Measurements from ENCODE around the gene CCDC88B.
A peak's percentile ranks its signal among the peaks of the same experiment; 100 is the strongest.
"Not testable (repeated sequence)": the region's sequence is repeated elsewhere in the genome, so short reads cannot be mapped to it uniquely, and the experiment has no call there.

CCDC88B gene

DNA sequence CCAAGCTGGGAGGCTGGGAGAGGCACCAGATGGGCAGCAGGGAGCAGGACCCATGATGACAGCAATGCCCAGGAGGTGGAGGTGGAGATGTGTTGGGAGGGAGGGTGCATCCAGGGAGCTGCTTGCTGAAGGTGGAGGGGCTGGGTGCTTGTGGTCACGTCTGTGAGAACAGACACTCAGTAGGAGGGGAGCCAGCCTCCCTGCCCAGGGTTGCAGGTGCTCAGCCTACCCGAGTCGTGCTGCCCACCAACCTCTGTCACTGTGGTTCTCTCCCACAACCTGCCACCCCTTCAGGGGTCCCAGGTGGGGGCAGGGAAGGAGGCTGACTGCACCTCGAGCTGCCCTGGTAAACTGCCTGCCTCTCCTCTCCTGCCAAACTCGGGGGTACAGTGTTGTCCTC, 16.6 kb upstream of the CCDC88B start:
- DNase-seq (ENCODE audit: low read depth in 2 of 2) = no peak

DNA sequence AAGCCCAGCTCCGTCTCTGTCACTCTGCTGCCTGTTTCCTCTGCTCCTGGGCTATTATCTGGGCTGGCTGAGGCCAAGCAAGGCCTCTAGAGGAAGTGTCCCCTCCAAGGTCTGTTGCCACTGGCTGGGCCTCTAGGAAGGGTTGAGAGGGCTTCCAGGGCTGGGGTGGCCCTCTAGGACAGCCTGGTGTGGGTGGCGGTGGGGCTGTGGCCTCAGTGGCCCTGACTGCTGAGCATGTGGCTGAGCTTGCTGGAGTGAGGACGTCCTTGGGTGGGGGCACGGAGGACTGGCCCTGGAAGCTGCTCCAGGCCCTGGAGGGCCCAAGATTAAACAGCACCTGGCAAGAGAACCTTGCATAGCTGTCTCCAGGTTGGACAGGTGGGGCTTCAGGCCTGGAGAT, 16.0 kb upstream of the CCDC88B start:
- DNase-seq (ENCODE audit: low read depth in 2 of 2) = not testable (repeated sequence)

GRCh38 chr11:64324692-64325469, 15.1 kb upstream of the CCDC88B start:
- no peak for DNase-seq (ENCODE audit: low read depth in 2 of 2)

- DNase-seq (ENCODE audit: low read depth in 2 of 2) = no peak
These were observed 12.6 kb upstream of the CCDC88B start for GRCh38 chr11:64327375-64327774.

DNA sequence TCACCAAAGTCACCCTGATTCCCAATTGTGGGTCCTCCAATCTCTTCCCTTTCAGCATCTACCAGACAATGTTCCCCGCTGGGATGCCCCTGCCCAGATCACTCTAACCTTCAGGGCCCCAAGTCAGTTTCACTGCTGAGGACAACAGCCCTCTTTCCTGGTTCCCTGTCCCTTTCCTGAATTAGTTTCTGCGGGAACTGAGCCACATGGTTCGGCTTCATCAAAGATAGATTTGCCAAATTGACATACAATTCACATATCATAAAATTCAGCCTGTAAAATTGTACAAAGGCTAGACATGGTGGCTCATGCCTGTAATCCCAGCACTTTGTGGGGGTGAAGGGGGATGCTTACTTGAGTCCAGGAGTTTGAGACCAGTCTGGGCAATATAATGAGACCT, 12.0 kb upstream of the CCDC88B start:
- no peak for DNase-seq (ENCODE audit: low read depth in 2 of 2)

DNA sequence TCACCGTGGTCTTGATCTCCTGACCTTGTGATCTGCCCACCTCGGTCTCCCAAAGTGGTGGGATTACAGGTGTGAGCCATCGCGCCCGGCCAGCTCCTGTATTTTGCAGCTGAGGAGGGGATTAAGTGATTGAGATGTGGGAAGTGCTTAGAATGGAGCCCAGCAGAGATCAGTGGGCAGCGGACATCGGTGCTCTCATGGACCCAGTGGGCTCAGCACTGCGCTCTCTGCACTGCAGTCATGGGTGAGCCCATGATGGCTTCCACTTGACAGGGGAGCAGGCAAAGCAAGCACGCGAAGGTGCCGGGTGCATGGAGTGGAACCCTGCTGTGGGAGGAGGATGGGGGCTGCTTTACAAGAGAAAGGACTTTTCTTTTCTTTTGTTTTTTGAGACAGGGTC, 9.1 kb upstream of the CCDC88B start:
- DNase-seq (ENCODE audit: low read depth in 2 of 2) = no peak

- peak; percentile 45 to 55 for DNase-seq (ENCODE audit: low read depth in 2 of 2)
These were observed 8.2 kb upstream of the CCDC88B start for GRCh38 chr11:64331569-64332371.

DNA sequence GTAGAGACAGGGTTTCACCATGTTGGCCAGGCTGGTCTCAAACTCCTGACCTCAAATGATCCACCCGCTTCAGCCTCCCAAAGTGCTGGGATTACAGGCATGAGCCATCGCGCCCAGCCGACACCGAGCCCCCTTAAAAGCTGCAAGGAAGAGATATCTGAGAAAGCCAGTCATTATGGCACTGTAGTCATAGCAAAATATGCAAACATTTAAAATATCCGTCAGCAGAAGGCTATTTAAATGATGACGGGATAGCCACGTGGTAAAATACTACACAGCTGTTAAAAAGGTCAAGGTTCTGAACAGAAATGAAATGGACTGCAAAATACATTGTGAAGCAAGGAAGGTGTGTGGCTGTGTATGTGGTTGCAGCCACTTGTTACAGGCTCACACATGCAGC, 6.4 kb upstream of the CCDC88B start:
- no peak for DNase-seq (ENCODE audit: low read depth in 2 of 2)

DNA sequence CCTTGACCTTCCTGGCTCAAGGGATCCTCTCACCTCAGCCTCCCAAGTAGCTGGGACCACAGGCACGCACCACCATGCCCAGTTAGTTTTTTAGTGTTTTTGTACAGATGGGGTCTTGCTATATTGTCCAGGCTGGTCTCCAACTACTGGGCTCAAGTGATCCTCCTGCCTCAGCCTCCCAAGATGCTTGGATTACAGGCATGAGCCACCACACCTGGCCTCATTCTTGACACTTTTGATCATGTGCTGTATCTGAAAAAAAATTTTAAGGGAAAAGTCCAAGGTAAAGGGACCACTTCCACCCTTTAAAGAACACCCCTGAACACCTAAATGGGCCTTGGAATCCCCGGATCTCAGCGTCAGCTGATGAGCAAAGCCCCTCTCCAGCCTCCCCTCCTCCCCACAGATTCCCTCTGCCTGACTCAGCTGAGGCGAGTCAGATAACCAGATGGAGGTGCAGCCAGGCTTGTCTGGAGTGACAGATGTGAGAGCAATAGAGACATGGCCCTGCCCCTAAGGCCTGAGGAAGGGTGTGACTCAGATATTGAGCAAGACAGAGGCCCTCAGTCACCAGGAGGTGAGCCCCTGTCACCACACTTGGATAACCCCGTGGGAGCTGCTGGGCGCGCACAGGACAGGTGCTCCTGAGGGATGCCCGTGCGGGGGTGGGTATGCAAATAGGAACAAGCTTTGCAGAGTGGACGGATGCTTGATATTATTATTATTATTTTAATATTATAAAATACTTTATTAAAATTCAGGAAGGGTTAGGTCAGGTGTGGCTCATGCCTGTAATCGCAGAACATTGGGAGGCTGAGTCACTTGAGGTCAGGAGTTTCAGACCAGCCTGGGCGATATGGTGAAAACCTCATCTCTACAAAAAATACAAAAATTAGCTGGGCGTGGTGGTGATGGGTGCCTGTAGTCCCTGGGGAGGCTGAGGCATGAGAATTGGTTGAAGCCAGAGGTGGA, 5.0 kb upstream of the CCDC88B start:
- DNase-seq (ENCODE audit: low read depth in 2 of 2) = no peak

GRCh38 chr11:64337538-64338249, 2.3 kb upstream of the CCDC88B start:
- DNase-seq (ENCODE audit: low read depth in 2 of 2) = no peak

DNA sequence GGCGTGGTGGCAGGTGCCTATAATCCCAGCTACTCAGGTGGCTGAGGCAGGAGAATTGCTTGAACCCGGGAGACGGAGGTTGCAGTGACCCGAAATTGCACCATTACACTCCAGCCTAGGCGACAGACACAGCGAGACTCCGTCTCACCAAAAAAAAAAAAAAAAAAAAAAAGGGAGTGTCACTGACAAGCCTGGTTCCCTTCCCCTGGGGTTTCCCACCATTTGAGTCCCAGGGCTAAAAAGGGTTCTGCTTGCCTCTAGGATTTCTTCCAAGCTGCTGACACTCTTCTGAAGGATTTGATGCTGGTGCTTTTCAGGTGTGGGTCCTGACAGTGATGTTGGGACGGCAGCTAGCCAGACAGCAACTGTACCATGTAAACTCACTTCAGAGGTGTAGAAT, 1.3 kb upstream of the CCDC88B start:
- no peak for DNase-seq (ENCODE audit: low read depth in 2 of 2)

- no peak for DNase-seq (ENCODE audit: low read depth in 2 of 2)
These were observed 718 bp upstream of the CCDC88B start for GRCh38 chr11:64339286-64339685.

- peak; percentile 64 to 69 for DNase-seq (ENCODE audit: low read depth in 2 of 2)
These were observed 799 bp downstream of the CCDC88B start for GRCh38 chr11:64340671-64341335.

- DNase-seq (ENCODE audit: low read depth in 2 of 2) = no peak
These were observed 1.4 kb downstream of the CCDC88B start for GRCh38 chr11:64341429-64341828.

DNA sequence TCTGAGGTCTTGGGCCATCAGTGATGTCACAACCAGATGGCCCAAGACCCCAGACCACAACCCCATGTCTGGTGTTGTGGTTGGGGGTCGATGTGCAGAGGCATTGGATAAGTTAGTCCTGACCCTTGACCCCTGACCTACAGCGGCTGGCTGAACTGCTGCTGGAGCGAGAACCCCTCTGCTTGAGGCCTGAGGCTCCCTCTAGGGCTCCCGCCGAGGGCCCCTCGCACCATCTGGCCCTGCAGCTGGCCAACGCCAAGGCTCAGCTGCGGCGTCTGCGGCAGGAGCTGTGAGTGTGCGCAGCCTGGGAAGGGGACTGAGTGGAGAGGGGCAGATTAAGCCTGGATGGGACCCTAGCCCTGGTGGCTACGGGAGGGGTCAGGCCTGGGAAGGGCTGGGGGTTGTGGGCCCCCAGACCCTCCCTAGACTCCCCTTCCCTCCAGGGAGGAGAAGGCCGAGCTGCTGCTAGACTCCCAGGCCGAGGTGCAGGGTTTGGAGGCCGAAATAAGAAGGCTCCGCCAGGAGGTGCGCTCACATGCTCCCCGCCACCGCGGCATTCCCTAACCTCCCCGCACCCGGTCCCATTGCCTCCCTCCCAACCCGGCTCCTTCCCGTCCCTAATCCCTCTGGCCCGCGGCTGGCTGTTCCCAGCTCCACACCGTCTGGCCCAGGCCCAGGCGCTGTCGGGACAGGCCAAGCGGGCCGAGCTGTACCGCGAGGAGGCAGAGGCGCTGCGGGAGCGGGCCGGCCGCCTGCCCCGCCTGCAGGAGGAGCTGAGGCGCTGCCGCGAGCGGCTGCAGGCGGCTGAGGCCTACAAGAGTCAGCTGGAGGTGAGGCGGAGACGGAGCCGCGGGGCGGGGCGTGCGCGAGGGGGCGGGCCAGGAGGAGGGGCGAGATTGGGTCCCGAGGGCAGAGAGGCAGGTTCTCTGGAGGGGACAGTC, 2.1 kb downstream of the CCDC88B start:
- DNase-seq (ENCODE audit: low read depth in 2 of 2) = peak; percentile 76 to 78

- DNase-seq (ENCODE audit: low read depth in 2 of 2) = no peak
These were observed 3.1 kb downstream of the CCDC88B start for GRCh38 chr11:64342869-64343745.

DNA sequence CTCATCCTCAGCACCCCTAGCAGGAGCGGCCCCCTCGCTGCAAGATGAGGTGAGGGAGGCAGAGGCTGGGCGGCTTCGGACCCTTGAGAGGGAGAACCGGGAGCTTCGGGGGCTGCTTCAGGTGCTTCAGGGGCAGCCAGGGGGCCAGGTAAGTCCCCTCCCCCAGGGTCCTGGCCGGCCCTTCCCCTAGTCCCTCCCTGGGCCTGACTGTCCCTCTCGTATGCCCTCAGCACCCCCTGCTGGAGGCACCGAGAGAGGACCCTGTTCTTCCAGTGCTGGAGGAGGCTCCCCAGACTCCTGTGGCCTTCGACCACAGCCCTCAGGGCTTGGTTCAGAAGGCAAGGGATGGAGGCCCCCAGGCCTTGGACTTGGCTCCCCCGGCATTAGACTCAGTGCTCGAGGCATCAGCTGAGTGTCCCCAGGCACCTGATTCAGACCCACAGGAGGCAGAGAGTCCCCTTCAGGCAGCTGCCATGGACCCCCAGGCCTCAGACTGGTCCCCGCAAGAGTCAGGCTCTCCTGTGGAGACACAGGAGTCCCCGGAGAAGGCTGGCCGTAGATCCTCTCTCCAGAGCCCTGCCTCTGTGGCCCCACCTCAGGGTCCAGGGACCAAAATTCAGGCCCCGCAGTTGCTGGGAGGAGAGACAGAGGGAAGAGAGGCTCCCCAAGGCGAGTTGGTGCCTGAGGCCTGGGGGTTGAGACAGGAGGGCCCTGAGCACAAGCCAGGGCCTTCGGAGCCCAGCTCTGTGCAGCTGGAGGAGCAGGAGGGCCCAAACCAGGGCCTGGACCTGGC, 4.0 kb downstream of the CCDC88B start:
- DNase-seq (ENCODE audit: low read depth in 2 of 2) = no peak

GRCh38 chr11:64344787-64345186, 4.8 kb downstream of the CCDC88B start:
- no peak for DNase-seq (ENCODE audit: low read depth in 2 of 2)

Data from stimulated activated CD8-positive, alpha-beta memory T cell treated with anti-CD3 and anti-CD28 coated beads, Interleukin-2, amount 100 ng/mL, for 1 hour (primary cell).